ENCODE results near the gene PPARG. TPM values are rescaled to one million over a fixed set of nuclear protein-coding genes. Genes with fewer than 3 reads are reported as not detected.
"Not testable (repeated sequence)": the region's sequence is repeated elsewhere in the genome, so short reads cannot be mapped to it uniquely, and the experiment has no call there.

PPARG gene
- total RNA-seq, 1 experiment from 2014 or later = not detected

GRCh38 chr3:12285003-12285555, 3.8 kb upstream of the PPARG start:
- H3K4me2 ChIP-seq (ENCODE audit: low read depth, low read length, poor library complexity, severe bottlenecking) = no peak overlapping the region
- no peak for DNase-seq
- no peaks in the 10 kb centered on the region for H3K27me3 ChIP-seq (ENCODE audit: low read length)
- no peak overlapping the region for H3K27ac ChIP-seq (ENCODE audit: low read length)
- no peaks in the 10 kb centered on the region for H3K9me2 ChIP-seq (replicated peaks; ENCODE audit: insufficient read depth, low read length)
- no peaks in the 10 kb centered on the region for H3K36me3 ChIP-seq (ENCODE audit: insufficient read depth, low read length)
- no peaks in the 10 kb centered on the region for H3K9me3 ChIP-seq (ENCODE audit: low read length)
- H3K79me2 ChIP-seq (ENCODE audit: low read length) = no peaks in the 10 kb centered on the region
- no peaks in the 10 kb centered on the region for H4K20me1 ChIP-seq (ENCODE audit: insufficient read depth, low read depth, low read length)
- no peaks in the 10 kb centered on the region for H3K4me1 ChIP-seq (ENCODE audit: low read length)
- no peak overlapping the region for H2AFZ ChIP-seq (ENCODE audit: low read length)
- no peak overlapping the region for H3K4me3 ChIP-seq (ENCODE audit: low read length)
- no peak overlapping the region for H3K9ac ChIP-seq (ENCODE audit: low read length)

GRCh38 chr3:12285779-12286178, 3.1 kb upstream of the PPARG start:
- not testable (repeated sequence) for H3K79me2 ChIP-seq (ENCODE audit: low read length); H3K9ac ChIP-seq (ENCODE audit: low read length); H3K9me3 ChIP-seq (ENCODE audit: low read length); H3K4me3 ChIP-seq (ENCODE audit: low read length); H4K20me1 ChIP-seq (ENCODE audit: insufficient read depth, low read depth, low read length); H3K9me2 ChIP-seq (replicated peaks; ENCODE audit: insufficient read depth, low read length); H3K27me3 ChIP-seq (ENCODE audit: low read length); DNase-seq; H2AFZ ChIP-seq (ENCODE audit: low read length); H3K4me2 ChIP-seq (ENCODE audit: low read depth, low read length, poor library complexity, severe bottlenecking); H3K36me3 ChIP-seq (ENCODE audit: insufficient read depth, low read length); H3K27ac ChIP-seq (ENCODE audit: low read length); H3K4me1 ChIP-seq (ENCODE audit: low read length)

- H3K9me3 ChIP-seq (ENCODE audit: low read length) = no peaks in the 10 kb centered on the region
- H3K27ac ChIP-seq (ENCODE audit: low read length) = no peak overlapping the region
- H3K27me3 ChIP-seq (ENCODE audit: low read length) = no peaks in the 10 kb centered on the region
- DNase-seq = no peak
- no peaks in the 10 kb centered on the region for H3K79me2 ChIP-seq (ENCODE audit: low read length)
- H3K4me2 ChIP-seq (ENCODE audit: low read depth, low read length, poor library complexity, severe bottlenecking) = no peak overlapping the region
- no peaks in the 10 kb centered on the region for H3K9me2 ChIP-seq (replicated peaks; ENCODE audit: insufficient read depth, low read length)
- H2AFZ ChIP-seq (ENCODE audit: low read length) = no peak overlapping the region
- H3K4me1 ChIP-seq (ENCODE audit: low read length) = no peaks in the 10 kb centered on the region
- no peak overlapping the region for H3K4me3 ChIP-seq (ENCODE audit: low read length)
- H3K9ac ChIP-seq (ENCODE audit: low read length) = no peak overlapping the region
- no peaks in the 10 kb centered on the region for H4K20me1 ChIP-seq (ENCODE audit: insufficient read depth, low read depth, low read length)
- H3K36me3 ChIP-seq (ENCODE audit: insufficient read depth, low read length) = no peaks in the 10 kb centered on the region
These were observed 2.4 kb upstream of the PPARG start for GRCh38 chr3:12286504-12286903.

- H3K4me1 ChIP-seq (ENCODE audit: low read length) = no peaks in the 10 kb centered on the region
- no peaks in the 10 kb centered on the region; the same call in 1 of the 2 replicates for H3K27me3 ChIP-seq (ENCODE audit: low read length)
- H3K36me3 ChIP-seq (ENCODE audit: insufficient read depth, low read length) = no peaks in the 10 kb centered on the region
- no peaks in the 10 kb centered on the region for H4K20me1 ChIP-seq (ENCODE audit: insufficient read depth, low read depth, low read length)
- H3K27ac ChIP-seq (ENCODE audit: low read length) = no peak overlapping the region
- DNase-seq = no peak
- no peak overlapping the region for H3K4me2 ChIP-seq (ENCODE audit: low read depth, low read length, poor library complexity, severe bottlenecking)
- no peak overlapping the region for H3K9ac ChIP-seq (ENCODE audit: low read length)
- H3K4me3 ChIP-seq (ENCODE audit: low read length) = no peak overlapping the region
- no peaks in the 10 kb centered on the region for H3K9me2 ChIP-seq (replicated peaks; ENCODE audit: insufficient read depth, low read length)
- H3K79me2 ChIP-seq (ENCODE audit: low read length) = no peaks in the 10 kb centered on the region
- H3K9me3 ChIP-seq (ENCODE audit: low read length) = no peaks in the 10 kb centered on the region
- H2AFZ ChIP-seq (ENCODE audit: low read length) = no peak overlapping the region
These were observed 1.7 kb upstream of the PPARG start for GRCh38 chr3:12286927-12287726.

GRCh38 chr3:12287727-12288181, 1.1 kb upstream of the PPARG start:
- Histone ChIP-seq H3K36me3 (ENCODE audit: insufficient read depth, low read length) (no peaks in the 10 kb centered on the region), H3K4me1 (ENCODE audit: low read length) (no peaks in the 10 kb centered on the region), H3K27me3 (ENCODE audit: low read length) (no peaks in the 10 kb centered on the region; the same call in 1 of the 2 replicates), H3K79me2 (ENCODE audit: low read length) (no peaks in the 10 kb centered on the region), H3K27ac (ENCODE audit: low read length) (no peak overlapping the region), H3K4me2 (ENCODE audit: low read depth, low read length, poor library complexity, severe bottlenecking) (no peak overlapping the region), H3K9me3 (ENCODE audit: low read length) (no peaks in the 10 kb centered on the region), H2AFZ (ENCODE audit: low read length) (no peak overlapping the region), H4K20me1 (ENCODE audit: insufficient read depth, low read depth, low read length) (no peaks in the 10 kb centered on the region), H3K4me3 (ENCODE audit: low read length) (no peak overlapping the region), H3K9me2 (replicated peaks; ENCODE audit: insufficient read depth, low read length) (no peaks in the 10 kb centered on the region), H3K9ac (ENCODE audit: low read length) (no peak overlapping the region)
- DNase-seq = no peak

- Histone ChIP-seq H3K9ac (ENCODE audit: low read length) (no peak overlapping the region), H3K4me2 (ENCODE audit: low read depth, low read length, poor library complexity, severe bottlenecking) (no peak overlapping the region)
- DNase-seq = peak; percentile 41
These were observed 654 bp downstream of the PPARG start for GRCh38 chr3:12289524-12289923.

GRCh38 chr3:12292770-12293169, 3.9 kb downstream of the PPARG start:
- no peaks in the 10 kb centered on the region for H4K20me1 ChIP-seq (ENCODE audit: insufficient read depth, low read depth, low read length)
- H3K4me2 ChIP-seq (ENCODE audit: low read depth, low read length, poor library complexity, severe bottlenecking) = no peak overlapping the region
- H3K27me3 ChIP-seq (ENCODE audit: low read length) = no peaks in the 10 kb centered on the region; the same call in 1 of the 2 replicates
- no peaks in the 10 kb centered on the region for H3K9me3 ChIP-seq (ENCODE audit: low read length)
- H3K4me1 ChIP-seq (ENCODE audit: low read length) = no peaks in the 10 kb centered on the region
- H3K36me3 ChIP-seq (ENCODE audit: insufficient read depth, low read length) = no peaks in the 10 kb centered on the region
- no peaks in the 10 kb centered on the region for H3K79me2 ChIP-seq (ENCODE audit: low read length)
- H3K9me2 ChIP-seq (replicated peaks; ENCODE audit: insufficient read depth, low read length) = no peaks in the 10 kb centered on the region
- no peak for DNase-seq
- no peak overlapping the region for H3K27ac ChIP-seq (ENCODE audit: low read length)
- no peak overlapping the region for H3K9ac ChIP-seq (ENCODE audit: low read length)
- H2AFZ ChIP-seq (ENCODE audit: low read length) = no peak overlapping the region
- H3K4me3 ChIP-seq (ENCODE audit: low read length) = no peak overlapping the region

More at GRCh38 chr3:12289524-12289923, 654 bp downstream of the PPARG start:
- Histone ChIP-seq H3K9me3 (ENCODE audit: low read length) (no peaks in the 10 kb centered on the region), H2AFZ (ENCODE audit: low read length) (no peak overlapping the region), H3K36me3 (ENCODE audit: insufficient read depth, low read length) (no peaks in the 10 kb centered on the region), H3K79me2 (ENCODE audit: low read length) (no peaks in the 10 kb centered on the region), H3K4me3 (ENCODE audit: low read length) (no peak overlapping the region), H3K9me2 (replicated peaks; ENCODE audit: insufficient read depth, low read length) (no peaks in the 10 kb centered on the region), H3K27ac (ENCODE audit: low read length) (no peak overlapping the region), H4K20me1 (ENCODE audit: insufficient read depth, low read depth, low read length) (no peaks in the 10 kb centered on the region), H3K4me1 (ENCODE audit: low read length) (no peaks in the 10 kb centered on the region), H3K27me3 (ENCODE audit: low read length) (no peaks in the 10 kb centered on the region; the same call in 1 of the 2 replicates)

- Histone ChIP-seq H3K4me2 (ENCODE audit: low read depth, low read length, poor library complexity, severe bottlenecking) (no peak overlapping the region), H3K79me2 (ENCODE audit: low read length) (no peaks in the 10 kb centered on the region), H3K4me1 (ENCODE audit: low read length) (no peaks in the 10 kb centered on the region), H3K36me3 (ENCODE audit: insufficient read depth, low read length) (no peaks in the 10 kb centered on the region), H4K20me1 (ENCODE audit: insufficient read depth, low read depth, low read length) (no peaks in the 10 kb centered on the region), H2AFZ (ENCODE audit: low read length) (no peak overlapping the region), H3K9ac (ENCODE audit: low read length) (no peak overlapping the region), H3K27ac (ENCODE audit: low read length) (no peak overlapping the region), H3K9me2 (replicated peaks; ENCODE audit: insufficient read depth, low read length) (no peaks in the 10 kb centered on the region), H3K9me3 (ENCODE audit: low read length) (no peaks in the 10 kb centered on the region), H3K4me3 (ENCODE audit: low read length) (no peak overlapping the region), H3K27me3 (ENCODE audit: low read length) (no peaks in the 10 kb centered on the region; the same call in 1 of the 2 replicates)
- DNase-seq = no peak
These were observed 6.2 kb downstream of the PPARG start for GRCh38 chr3:12294885-12295580.
